GM08714 (cell line): ENCODE measurements around the gene UST.
"Not testable (repeated sequence)": the region's sequence is repeated elsewhere in the genome, so short reads cannot be mapped to it uniquely, and the experiment has no call there.

ENCODE experiments used
- H3K4me3 ChIP-seq: fragments of 200-500 bp; sonication (Bioruptor generic); 2 replicates; pipeline ENCODE4 v1.5.1; 2014; ENCODE audit warnings: mild to moderate bottlenecking, low read length, inconsistent platforms
- ZNF274 ChIP-seq: IDR thresholded peaks from 2 replicates; pipeline ENCODE4 v1.6.1; 2012; ENCODE audit warnings: mild to moderate bottlenecking, low read depth, low read length

Gene UST

GRCh38 chr6:148947621-148948444 is 201.0 kb downstream of the UST start:
- H3K4me3 ChIP-seq: no peak overlapping the region
- TF ChIP-seq ZNF274: no peak

GRCh38 chr6:148951662-148952061 is 204.8 kb downstream of the UST start:
- no peak for TF ChIP-seq ZNF274
- no peak overlapping the region for H3K4me3 ChIP-seq

GRCh38 chr6:148952147-148953035 is 205.6 kb downstream of the UST start:
- no peak for TF ChIP-seq ZNF274
- H3K4me3 ChIP-seq: no peak overlapping the region

- no peak overlapping the region for H3K4me3 ChIP-seq
- TF ChIP-seq ZNF274: no peak
Measured at GRCh38 chr6:148954461-148954860, 207.6 kb downstream of the UST start.

- no peak for TF ChIP-seq ZNF274
- no peak overlapping the region for H3K4me3 ChIP-seq
Measured at GRCh38 chr6:148954934-148955333, 208.1 kb downstream of the UST start.

GRCh38 chr6:148955441-148955840 is 208.6 kb downstream of the UST start:
- TF ChIP-seq ZNF274: no peak
- H3K4me3 ChIP-seq: no peak overlapping the region

- not testable (repeated sequence) for H3K4me3 ChIP-seq
Measured at GRCh38 chr6:148956163-148956562, 209.3 kb downstream of the UST start.

GRCh38 chr6:148957752-148958151 is 210.9 kb downstream of the UST start:
- TF ChIP-seq ZNF274: no peak
- H3K4me3 ChIP-seq: no peak overlapping the region

GRCh38 chr6:148959008-148959407 is 212.2 kb downstream of the UST start:
- no peak overlapping the region for H3K4me3 ChIP-seq
- no peak for TF ChIP-seq ZNF274

- H3K4me3 ChIP-seq: no peak overlapping the region
- TF ChIP-seq ZNF274: no peak
Measured at GRCh38 chr6:148959501-148959900, 212.7 kb downstream of the UST start.

GRCh38 chr6:148962854-148963515 is 216.2 kb downstream of the UST start:
- TF ChIP-seq ZNF274: no peak

GRCh38 chr6:148963738-148964137 is 216.9 kb downstream of the UST start:
- H3K4me3 ChIP-seq: no peak overlapping the region

More at GRCh38 chr6:148962854-148963515, 216.2 kb downstream of the UST start:
- H3K4me3 ChIP-seq: no peak overlapping the region

GRCh38 chr6:148964467-148964866 is 217.6 kb downstream of the UST start:
- no peak for TF ChIP-seq ZNF274
- H3K4me3 ChIP-seq: no peak overlapping the region

More at GRCh38 chr6:148963738-148964137, 216.9 kb downstream of the UST start:
- TF ChIP-seq ZNF274: no peak

- no peak overlapping the region for H3K4me3 ChIP-seq
- no peak for TF ChIP-seq ZNF274
Measured at GRCh38 chr6:148965287-148965686, 218.5 kb downstream of the UST start.
